KOPT-K1 (cell line): ENCODE data around the gene IRF9.

Experiments
- H3K27ac ChIP-seq: fragments of 200-600 bp; sonication (generic); 2 replicates; pipeline ENCODE4 v1.5.1; 2016; ENCODE audit warnings: antibody characterized with exemption, mild to moderate bottlenecking, low read depth, low read length; ENCODE audit not compliant: poor library complexity, severe bottlenecking
- H3K36me3 ChIP-seq: fragments of 200-600 bp; sonication (generic); 2 replicates; pipeline ENCODE4 v1.5.1; 2017; ENCODE audit warnings: antibody characterized with exemption, mild to moderate bottlenecking, low read length, moderate library complexity; ENCODE audit not compliant: insufficient read depth
- H3K9me3 ChIP-seq: fragments of 200-600 bp; sonication (generic); 2 replicates; pipeline ENCODE4 v1.5.1; 2017; ENCODE audit warnings: antibody characterized with exemption, low read length, mild to moderate bottlenecking; ENCODE audit not compliant: insufficient read depth, poor library complexity, severe bottlenecking

The IRF9 gene

DNA sequence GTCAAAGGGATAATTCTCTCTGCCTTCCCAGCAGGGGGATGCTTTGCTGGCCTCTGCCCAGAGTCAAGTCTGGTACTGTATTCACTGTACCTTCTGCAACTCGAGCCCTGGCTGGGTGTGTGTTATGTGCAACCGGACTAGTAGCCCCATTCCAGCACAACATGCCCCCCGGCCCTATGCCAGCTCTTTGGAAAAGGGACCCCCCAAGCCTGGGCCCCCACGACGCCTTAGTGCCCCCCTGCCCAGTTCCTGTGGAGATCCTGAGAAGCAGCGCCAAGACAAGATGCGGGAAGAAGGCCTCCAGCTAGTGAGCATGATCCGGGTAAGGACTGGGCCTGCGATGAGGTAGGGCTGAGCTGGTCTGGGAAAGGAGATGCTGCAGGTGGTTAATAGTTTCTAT, 10.5 kb upstream of the IRF9 start:
- Histone ChIP-seq H3K9me3 (no peaks in the 10 kb centered on the region), H3K36me3 (peaks cover 63% of the 10 kb centered on the region), H3K27ac (no peak overlapping the region)

DNA sequence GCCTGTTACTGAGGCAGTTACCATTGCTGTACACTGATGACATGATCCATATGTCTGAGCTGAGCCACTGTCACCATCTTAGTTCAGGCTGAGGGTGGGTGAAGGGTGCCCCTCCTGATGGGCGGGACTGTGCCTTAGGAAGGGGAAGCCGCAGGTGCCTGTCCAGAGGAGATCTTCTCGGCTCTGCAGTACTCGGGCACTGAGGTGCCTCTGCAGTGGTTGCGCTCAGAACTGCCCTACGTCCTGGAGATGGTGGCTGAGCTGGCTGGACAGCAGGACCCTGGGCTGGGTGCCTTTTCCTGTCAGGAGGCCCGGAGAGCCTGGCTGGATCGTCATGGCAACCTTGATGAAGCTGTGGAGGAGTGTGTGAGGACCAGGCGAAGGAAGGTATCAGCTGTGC, 10.1 kb upstream of the IRF9 start:
- H3K9me3 ChIP-seq, result no peaks in the 10 kb centered on the region
- H3K36me3 ChIP-seq, result peaks cover 67% of the 10 kb centered on the region
- no peak overlapping the region for H3K27ac ChIP-seq

DNA sequence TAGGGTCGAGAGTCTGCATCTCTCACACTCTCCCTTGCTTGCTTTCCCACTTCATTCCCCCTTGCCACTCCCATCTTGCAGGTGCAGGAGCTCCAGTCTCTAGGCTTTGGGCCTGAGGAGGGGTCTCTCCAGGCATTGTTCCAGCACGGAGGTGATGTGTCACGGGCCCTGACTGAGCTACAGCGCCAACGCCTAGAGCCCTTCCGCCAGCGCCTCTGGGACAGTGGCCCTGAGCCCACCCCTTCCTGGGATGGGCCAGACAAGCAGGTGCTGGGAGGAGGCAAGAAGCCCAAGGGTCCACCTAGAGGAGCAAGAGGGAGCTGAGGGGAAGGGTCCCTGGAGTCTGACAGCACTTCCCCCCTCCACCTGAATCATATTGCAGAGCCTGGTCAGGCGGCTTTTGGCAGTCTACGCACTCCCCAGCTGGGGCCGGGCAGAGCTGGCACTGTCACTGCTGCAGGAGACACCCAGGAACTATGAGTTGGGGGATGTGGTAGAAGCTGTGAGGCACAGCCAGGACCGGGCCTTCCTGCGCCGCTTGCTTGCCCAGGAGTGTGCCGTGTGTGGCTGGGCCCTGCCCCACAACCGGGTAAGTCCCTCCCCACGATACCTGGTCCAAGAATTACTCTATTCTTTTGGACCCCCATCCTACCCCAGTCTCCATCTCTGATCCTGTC, 9.5 kb upstream of the IRF9 start:
- Histone ChIP-seq H3K36me3 (peaks cover 72% of the 10 kb centered on the region), H3K9me3 (no peaks in the 10 kb centered on the region), H3K27ac (no peak overlapping the region)

DNA sequence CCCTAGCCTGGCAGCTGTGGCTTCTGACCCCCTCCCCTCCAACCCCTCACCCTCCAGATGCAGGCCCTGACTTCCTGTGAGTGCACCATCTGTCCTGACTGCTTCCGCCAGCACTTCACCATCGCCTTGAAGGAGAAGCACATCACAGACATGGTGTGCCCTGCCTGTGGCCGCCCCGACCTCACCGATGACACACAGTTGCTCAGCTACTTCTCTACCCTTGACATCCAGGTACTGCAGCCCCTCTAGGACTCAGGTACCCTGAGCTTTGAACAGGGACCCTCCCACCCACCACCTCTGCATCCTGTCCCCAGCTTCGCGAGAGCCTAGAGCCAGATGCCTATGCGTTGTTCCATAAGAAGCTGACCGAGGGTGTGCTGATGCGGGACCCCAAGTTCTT, 6.0 kb upstream of the IRF9 start:
- Histone ChIP-seq H3K27ac (no peak overlapping the region), H3K9me3 (no peaks in the 10 kb centered on the region), H3K36me3 (peaks cover 84% of the 10 kb centered on the region)

DNA sequence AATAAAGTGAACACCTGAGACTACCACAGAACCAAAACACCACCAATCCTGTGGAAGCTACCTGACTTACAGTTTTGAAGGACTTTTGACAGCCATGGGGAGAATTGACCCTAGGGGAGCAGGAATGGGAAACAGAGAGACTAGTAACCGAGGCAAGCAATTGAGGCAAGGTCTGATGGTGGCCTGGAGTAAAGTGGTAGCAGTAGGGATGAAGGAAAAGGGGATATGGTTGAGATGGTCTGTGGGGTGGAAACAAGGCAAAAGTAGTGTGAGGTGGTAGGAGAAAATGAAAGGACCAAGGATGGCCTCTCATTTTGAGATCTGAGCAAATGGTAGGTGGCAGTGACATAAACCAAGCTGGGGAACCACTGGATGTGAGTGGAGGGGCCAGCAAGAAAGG, 4.2 kb upstream of the IRF9 start:
- H3K9me3 ChIP-seq, result no peaks in the 10 kb centered on the region
- no peak overlapping the region for H3K27ac ChIP-seq
- peaks cover 73% of the 10 kb centered on the region for H3K36me3 ChIP-seq

DNA sequence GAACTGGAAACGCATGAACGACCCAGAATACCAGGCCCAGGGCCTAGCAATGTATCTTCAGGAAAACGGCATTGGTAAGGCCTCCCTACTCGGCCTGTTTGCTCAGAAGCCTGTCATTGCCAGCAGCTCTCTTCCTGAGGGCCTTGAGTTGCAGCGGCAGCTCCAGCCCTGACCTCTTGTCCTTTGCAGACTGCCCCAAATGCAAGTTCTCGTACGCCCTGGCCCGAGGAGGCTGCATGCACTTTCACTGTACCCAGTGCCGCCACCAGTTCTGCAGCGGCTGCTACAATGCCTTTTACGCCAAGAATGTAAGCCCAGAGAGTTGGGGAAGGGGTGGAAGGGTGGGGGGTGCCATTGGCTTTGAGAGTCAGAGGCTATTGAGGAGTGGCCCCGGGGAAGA, 3.7 kb upstream of the IRF9 start:
- H3K36me3 ChIP-seq, result peaks cover 69% of the 10 kb centered on the region

DNA sequence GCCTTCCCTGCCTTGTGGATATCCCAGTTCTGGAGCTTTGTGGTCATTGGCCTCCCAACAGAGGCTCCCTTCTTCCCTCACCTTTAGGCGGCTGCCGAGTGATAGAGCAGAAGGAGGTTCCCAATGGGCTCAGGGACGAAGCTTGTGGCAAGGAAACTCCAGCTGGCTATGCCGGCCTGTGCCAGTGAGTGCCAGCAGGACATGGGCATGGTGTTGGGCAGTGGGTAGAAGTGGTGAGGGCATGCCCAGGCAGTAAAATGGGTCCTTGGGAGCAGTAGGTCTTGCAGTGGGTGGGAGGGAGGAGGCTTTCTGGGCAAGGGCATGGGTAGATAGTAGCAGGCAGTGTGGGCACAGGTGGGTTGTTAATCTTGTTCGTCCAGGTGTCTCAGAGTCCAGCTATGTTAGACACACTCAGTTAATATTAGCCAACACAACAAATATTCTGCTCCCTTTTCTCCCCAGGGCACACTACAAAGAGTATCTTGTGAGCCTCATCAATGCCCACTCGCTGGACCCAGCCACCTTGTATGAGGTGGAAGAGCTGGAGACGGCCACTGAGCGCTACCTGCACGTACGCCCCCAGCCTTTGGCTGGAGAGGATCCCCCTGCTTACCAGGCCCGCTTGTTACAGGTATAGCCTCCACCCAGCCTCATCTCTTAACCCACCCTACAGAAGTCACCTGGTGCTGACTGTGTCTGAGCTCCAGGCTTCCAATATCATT, 1.1 kb upstream of the IRF9 start:
- no peaks in the 10 kb centered on the region for H3K9me3 ChIP-seq
- H3K27ac ChIP-seq, result peak overlapping the region; percentile 77
- H3K36me3 ChIP-seq, result peaks cover 75% of the 10 kb centered on the region

More for the DNA sequence above, 3.7 kb upstream of the IRF9 start:
- Histone ChIP-seq H3K9me3 (no peaks in the 10 kb centered on the region), H3K27ac (no peak overlapping the region)

DNA sequence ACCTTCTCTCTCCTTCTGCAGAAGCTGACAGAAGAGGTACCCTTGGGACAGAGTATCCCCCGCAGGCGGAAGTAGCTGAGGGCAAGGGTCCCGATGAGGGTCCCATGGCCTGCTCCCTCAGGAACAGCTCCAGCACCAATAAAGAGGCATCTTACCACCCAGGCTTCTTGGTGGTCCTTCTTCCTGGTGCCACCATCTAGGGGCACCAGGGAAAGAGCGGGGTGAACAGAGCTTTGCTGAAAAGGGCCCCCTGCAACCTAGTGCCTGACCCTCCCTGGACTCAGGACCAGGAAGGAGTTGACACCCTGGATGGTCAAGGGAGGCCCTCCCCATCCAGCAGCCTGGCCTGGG, 591 bp upstream of the IRF9 start:
- Histone ChIP-seq H3K9me3 (no peaks in the 10 kb centered on the region), H3K27ac (peak overlapping the region; percentile 77), H3K36me3 (peaks cover 75% of the 10 kb centered on the region)

DNA sequence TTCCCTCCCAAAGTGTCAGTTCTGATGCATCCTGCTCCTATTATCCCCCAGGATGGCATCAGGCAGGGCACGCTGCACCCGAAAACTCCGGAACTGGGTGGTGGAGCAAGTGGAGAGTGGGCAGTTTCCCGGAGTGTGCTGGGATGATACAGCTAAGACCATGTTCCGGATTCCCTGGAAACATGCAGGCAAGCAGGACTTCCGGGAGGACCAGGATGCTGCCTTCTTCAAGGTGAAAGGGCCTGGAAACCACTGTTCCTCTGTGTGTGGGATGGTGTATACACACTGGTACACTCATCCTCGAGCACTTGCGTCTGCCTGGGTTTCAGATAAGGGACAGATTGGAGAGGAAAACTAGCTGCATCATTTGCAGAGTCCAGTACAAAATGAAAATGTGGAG, 1.0 kb downstream of the IRF9 start:
- no peaks in the 10 kb centered on the region for H3K9me3 ChIP-seq
- peak overlapping the region; percentile 77 for H3K27ac ChIP-seq
- H3K36me3 ChIP-seq, result peaks cover 71% of the 10 kb centered on the region

DNA sequence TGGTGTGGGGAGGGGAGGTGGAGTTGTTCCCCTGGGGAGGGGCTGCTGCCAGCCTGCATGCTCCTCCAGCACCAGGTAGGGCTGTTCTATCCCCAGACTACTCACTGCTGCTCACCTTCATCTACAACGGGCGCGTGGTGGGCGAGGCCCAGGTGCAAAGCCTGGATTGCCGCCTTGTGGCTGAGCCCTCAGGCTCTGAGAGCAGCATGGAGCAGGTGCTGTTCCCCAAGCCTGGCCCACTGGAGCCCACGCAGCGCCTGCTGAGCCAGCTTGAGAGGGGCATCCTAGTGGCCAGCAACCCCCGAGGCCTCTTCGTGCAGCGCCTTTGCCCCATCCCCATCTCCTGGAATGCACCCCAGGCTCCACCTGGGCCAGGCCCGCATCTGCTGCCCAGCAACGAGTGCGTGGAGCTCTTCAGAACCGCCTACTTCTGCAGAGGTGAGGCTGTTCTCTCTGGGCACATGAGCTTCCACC, 3.5 kb downstream of the IRF9 start:
- Histone ChIP-seq H3K36me3 (peaks cover 58% of the 10 kb centered on the region), H3K9me3 (no peaks in the 10 kb centered on the region), H3K27ac (no peak overlapping the region)

DNA sequence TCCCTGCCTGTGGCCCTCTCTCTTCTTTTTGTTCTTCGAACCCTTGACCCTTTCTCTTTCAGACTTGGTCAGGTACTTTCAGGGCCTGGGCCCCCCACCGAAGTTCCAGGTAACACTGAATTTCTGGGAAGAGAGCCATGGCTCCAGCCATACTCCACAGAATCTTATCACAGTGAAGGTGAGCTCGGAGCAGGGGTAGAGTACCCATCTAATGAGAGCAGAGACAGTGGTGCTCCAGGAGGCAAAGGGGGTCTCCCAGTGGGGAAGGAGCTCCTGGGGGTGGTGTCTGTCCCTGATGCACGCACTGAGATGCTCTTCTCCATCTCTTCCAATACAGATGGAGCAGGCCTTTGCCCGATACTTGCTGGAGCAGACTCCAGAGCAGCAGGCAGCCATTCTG, 4.7 kb downstream of the IRF9 start:
- H3K36me3 ChIP-seq, result peaks cover 46% of the 10 kb centered on the region
- no peaks in the 10 kb centered on the region for H3K9me3 ChIP-seq
- no peak overlapping the region for H3K27ac ChIP-seq

DNA sequence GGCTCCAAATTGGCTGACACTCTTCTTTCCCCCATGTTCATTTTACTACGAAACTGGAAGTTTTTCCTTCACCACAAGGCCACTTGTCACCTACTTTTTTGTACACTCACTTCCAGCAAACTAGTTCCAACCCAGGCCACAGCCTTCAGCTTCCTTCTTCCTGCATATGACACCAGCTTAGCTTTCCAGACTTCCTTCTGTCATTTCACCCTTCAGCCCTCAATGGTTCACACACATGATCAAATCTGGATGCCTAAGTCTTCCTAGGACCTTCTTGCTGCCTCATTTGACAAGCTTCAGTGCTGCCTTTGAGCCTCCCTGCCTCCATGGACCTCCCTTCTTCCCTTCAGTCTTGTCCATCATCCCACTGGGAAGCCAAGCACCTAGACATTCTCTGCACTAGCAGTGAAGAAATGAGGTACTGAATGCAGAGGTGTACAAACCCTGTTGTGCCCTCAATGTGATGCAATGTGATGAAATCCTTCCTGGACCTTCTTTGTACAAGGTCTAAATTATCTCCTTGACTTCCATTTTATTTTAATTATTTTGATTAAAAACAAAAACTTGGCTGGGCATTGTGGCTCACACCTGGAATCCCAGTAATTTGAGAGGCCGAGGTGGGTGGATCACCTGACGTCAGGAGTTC, 6.5 kb downstream of the IRF9 start:
- no peaks in the 10 kb centered on the region for H3K9me3 ChIP-seq
- no peak overlapping the region for H3K27ac ChIP-seq

DNA sequence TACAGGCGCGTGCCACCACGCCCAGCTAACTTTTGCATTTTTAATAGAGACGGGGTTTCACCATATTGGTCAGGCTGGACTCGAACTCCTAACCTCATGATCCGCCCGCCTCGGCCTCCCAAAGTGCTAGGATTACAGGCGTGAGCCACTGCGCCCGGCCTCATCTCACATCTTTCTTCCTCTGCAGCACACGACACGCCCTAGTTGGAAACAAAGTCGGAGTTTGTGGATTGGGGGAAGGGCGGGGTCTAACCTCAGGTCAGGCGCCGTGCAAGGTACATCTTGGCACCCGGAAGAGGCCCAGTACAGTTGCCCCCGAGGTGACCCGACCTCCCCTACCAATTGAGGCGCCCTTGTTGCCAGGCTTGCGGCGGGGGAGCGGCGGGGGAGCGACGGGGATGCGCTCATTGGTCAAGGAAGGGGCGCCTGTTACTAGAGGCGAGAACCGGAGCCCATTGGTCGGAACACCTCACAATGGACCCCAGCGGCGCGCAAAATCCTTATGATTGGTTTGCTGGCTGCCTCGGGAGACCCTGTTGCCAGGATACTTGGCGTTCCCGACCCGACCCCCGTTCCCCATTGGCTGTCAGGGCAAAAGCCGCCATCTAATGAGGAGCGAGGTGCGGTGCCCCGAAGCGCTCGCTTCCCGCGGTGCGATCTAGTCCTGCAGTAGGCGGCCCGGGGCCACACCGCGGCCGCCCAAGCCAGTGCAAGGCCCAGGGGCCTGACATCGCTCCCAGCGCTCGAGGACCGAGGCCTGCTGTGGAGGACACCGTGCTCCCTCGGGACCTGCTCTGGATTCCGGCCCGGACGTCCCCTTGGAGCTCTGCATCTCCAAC, 10.6 kb downstream of the IRF9 start, which contains the start of gene REC8:
REC8 (plus strand) TSS at position 659 of the 839 bp plus-strand sequence. CDS start 473 bp downstream, outside the sequence.
- Histone ChIP-seq H3K27ac (no peak within 1 kb of the TSS), H3K36me3 (peaks cover 11% of the 10 kb centered on the region; the same call in 1 of the 2 replicates), H3K9me3 (no peaks in the 10 kb centered on the region)

More for the DNA sequence above, 6.5 kb downstream of the IRF9 start:
- H3K36me3 ChIP-seq, result peaks cover 46% of the 10 kb centered on the region

DNA sequence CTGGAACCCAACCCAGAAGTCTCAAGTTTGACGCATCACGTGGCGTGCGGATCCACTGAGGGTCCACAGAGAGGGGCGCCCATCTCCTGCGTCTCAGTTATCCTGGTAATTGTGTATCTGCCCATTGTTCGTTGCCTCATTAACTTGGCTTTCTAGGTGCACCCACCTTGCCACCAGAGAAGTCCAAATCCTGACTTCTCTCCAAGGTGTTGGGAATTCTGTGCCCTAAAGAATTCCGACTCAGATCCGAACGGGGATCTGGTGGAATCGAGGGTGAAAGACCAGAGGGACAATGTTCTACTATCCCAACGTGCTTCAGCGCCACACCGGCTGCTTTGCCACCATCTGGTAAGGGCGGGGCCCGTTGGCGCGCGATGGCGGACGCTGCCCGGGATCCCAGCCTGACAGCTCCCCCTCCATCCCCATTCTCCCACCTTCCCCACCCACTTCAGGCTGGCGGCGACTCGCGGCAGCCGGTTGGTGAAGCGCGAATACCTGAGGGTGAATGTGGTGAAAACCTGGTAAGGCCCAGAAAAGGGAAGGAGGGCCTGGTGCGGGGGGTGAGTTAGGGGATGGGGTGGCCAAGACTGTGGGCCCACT, 11.3 kb downstream of the IRF9 start:
- Histone ChIP-seq H3K9me3 (no peaks in the 10 kb centered on the region), H3K36me3 (peaks cover 15% of the 10 kb centered on the region), H3K27ac (no peak overlapping the region)
